ENCODE data around the gene TBX4.

Gene TBX4

DNA sequence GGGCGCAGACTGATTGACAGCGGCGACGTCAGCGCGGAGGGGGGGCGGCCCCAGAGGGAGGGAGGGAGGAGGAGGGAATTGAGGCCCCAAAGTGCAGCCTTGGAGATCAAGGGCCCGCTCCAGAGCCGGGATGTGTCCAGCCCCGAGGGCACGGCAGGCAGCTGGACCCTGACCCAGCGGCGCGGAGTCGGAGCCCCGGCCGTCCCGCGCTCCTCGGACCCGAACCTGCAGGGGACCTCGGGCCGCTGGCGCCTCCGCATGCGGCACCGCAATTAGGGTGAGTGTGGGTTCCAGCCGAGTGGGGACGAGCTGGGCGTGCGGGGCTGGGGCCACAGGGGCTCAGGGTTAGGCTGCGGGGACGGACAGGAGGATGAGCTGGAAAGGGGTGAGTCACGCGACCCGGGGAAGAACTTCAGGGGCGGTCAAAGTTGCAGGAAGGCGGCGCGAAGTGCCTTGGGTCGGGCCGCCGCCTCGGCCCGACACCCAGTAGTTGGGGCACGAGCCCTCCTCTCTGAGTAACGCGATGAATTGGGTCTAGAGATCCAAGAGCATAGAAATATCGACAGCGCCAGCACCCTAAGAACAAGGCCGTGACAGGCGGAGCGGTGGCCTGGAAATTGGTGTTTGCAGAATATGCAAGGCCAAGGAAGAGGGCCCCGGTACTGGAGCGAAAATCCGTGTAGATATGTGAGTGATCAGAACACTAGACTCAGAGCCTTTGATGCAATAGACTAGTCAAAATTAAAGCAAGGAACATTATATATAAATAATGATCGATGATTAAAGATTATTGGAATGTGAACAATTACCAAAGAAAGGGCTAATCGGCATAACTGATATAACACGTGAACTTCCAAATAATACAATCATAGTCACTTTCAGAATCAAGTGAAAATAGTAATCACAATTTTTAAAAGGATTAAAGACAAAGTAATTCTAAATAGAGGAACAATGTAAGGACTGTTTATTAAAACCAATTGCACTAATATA lies at the start of gene TBX4:
Gene TBX4, plus strand, starts transcription at position 122 of the 990 bp plus-strand sequence. CDS start 4,069 bp downstream, outside the sequence.
- peaks cover 46% of the 10 kb centered on the region in 2 donors for H3K27me3 ChIP-seq (ENCODE audit: control insufficient read depth in 2 of 2, insufficient read depth in 2 of 2, low read length in 2 of 2)

DNA sequence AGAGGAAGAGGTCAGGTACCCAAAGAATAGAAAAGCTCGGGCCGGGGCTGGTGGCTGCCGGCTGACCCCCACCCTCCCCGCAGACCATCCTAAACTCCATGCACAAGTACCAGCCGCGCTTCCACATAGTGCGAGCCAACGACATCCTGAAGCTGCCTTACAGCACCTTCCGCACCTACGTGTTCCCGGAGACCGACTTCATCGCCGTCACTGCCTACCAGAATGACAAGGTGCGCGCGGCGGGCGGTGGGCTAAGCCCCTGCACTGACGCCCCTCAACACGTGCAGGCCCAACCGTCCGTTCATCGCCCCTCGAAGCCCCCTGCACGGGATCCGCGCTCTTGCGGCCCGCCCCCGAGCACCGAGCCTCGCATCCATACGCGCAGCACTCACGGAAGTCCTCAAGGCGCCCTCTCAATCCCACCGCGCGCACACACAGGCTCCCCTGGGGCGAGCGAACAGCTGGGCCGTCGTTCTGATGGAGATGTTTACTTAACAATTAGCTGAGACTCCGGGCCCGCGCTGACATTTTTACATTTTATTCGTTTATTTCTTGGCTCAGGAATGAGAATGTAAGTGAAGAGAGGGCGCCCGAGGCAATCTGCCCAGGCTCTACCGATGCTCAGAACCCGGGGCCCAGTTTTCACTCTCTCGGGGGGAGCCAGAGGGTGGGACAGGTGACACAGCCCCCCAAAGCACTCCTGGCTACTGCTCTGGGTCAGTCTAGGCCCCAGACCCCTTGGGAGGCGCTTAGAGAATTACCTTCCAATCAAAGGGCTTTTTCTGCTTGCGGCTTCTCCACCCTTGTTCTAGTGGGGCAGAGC lies 49.0 kb upstream of the TBX4 start:
- Histone ChIP-seq H3K4me3 (ENCODE audit: low read length in 2 of 2) (peak overlapping the region; percentile 19 to 51), H3K27ac (ENCODE audit: low read depth in 2 of 2, low read length in 2 of 2) (peak overlapping the region; percentile 7 to 59), H3K9ac (ENCODE audit: low read depth in 1 of 2, low read length in 2 of 2) (no peak overlapping the region), H3K36me3 (ENCODE audit: control insufficient read depth in 2 of 2, insufficient read depth in 2 of 2, low read length in 2 of 2) (no peaks in the 10 kb centered on the region), H3K4me1 (ENCODE audit: control insufficient read depth in 2 of 2, insufficient read depth in 2 of 2, low read length in 2 of 2) (peaks cover 5 to 9% of the 10 kb centered on the region in 2 donors), H3K9me3 (ENCODE audit: control insufficient read depth in 2 of 2, low read length in 2 of 2) (no peaks in the 10 kb centered on the region), H3K27me3 (ENCODE audit: control insufficient read depth in 2 of 2, insufficient read depth in 2 of 2, low read length in 2 of 2) (peaks cover 69 to 79% of the 10 kb centered on the region in 2 donors)

More for the DNA sequence above, at the start of gene TBX4:
- Histone ChIP-seq H3K4me1 (ENCODE audit: control insufficient read depth in 2 of 2, insufficient read depth in 2 of 2, low read length in 2 of 2) (peaks cover 0 to 15% of the 10 kb centered on the region in 2 donors), H3K27ac (ENCODE audit: low read depth in 2 of 2, low read length in 2 of 2) (no peak within 1 kb of the TSS), H3K9ac (ENCODE audit: low read depth in 1 of 2, low read length in 2 of 2) (no peak within 1 kb of the TSS), H3K4me3 (ENCODE audit: low read length in 2 of 2) (no peak within 1 kb of the TSS), H3K36me3 (ENCODE audit: control insufficient read depth in 2 of 2, insufficient read depth in 2 of 2, low read length in 2 of 2) (no peaks in the 10 kb centered on the region), H3K9me3 (ENCODE audit: control insufficient read depth in 2 of 2, low read length in 2 of 2) (no peaks in the 10 kb centered on the region)

DNA sequence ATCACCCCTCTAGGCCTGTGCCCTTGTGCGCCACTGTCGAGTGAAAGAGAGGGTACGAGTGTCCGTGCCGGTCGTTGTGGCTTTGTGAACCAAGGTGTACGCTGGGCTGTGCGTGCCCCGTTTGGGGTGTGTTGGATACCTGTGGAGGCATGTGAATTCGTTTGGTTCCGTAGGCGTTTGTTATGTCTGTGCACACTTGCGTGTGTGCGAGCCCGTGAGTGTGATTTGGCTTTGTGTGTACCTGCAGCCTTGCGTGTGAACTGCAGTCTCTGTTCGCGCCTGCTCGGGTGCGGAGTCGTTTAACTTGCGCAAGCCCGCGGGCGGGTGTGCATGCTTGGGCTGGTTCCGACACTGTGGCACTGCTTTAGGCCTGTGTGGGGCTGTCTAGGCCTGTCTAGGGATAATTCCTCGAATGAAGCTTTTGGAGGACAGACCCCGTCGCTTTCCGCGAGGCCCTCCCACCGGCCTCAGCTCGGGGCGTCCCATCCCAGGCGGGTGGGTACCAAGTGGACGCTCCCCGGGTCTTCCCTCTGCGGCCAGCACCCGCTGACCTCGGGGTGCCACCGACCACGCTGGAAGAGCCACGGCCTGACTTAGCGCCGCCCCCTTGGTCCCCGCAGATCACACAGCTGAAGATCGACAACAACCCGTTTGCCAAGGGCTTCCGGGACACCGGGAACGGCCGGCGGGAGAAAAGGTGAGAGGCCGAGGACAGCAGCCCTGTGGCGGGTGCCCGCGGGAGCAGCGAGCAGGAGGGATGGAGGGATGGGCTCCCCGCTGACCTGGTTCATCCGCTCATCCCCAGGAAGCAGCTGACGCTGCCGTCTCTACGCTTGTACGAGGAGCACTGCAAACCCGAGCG lies 48.2 kb upstream of the TBX4 start:
- H3K36me3 ChIP-seq (ENCODE audit: control insufficient read depth in 2 of 2, insufficient read depth in 2 of 2, low read length in 2 of 2): no peaks in the 10 kb centered on the region
- peaks cover 11 to 15% of the 10 kb centered on the region in 2 donors for H3K4me1 ChIP-seq (ENCODE audit: control insufficient read depth in 2 of 2, insufficient read depth in 2 of 2, low read length in 2 of 2)
- H3K4me3 ChIP-seq (ENCODE audit: low read length in 2 of 2): peak overlapping the region; percentile 19 to 46
- H3K9ac ChIP-seq (ENCODE audit: low read depth in 1 of 2, low read length in 2 of 2): no peak overlapping the region
- H3K27ac ChIP-seq (ENCODE audit: low read depth in 2 of 2, low read length in 2 of 2): peak overlapping the region in 1 of 2 donors; percentile 59
- no peaks in the 10 kb centered on the region for H3K9me3 ChIP-seq (ENCODE audit: control insufficient read depth in 2 of 2, low read length in 2 of 2)
- peaks cover 68 to 79% of the 10 kb centered on the region in 2 donors for H3K27me3 ChIP-seq (ENCODE audit: control insufficient read depth in 2 of 2, insufficient read depth in 2 of 2, low read length in 2 of 2)

DNA sequence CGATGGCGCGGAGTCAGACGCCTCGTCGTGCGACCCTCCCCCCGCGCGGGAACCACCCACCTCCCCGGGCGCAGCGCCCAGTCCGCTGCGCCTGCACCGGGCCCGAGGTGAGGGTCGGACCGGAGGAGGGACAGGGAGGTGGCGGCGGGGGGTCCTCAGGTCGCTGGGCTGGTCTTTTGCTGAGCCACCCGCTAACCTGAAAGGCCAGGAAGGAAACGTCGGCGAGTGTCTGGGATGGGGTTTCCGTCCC lies 47.6 kb upstream of the TBX4 start:
- Histone ChIP-seq H3K27me3 (ENCODE audit: control insufficient read depth in 2 of 2, insufficient read depth in 2 of 2, low read length in 2 of 2) (peaks cover 67 to 79% of the 10 kb centered on the region in 2 donors), H3K4me3 (ENCODE audit: low read length in 2 of 2) (peak overlapping the region in 1 of 2 donors; percentile 23), H3K4me1 (ENCODE audit: control insufficient read depth in 2 of 2, insufficient read depth in 2 of 2, low read length in 2 of 2) (peaks cover 12% of the 10 kb centered on the region in 2 donors), H3K27ac (ENCODE audit: low read depth in 2 of 2, low read length in 2 of 2) (peak overlapping the region in 1 of 2 donors; percentile 59), H3K9me3 (ENCODE audit: control insufficient read depth in 2 of 2, low read length in 2 of 2) (no peaks in the 10 kb centered on the region), H3K9ac (ENCODE audit: low read depth in 1 of 2, low read length in 2 of 2) (no peak overlapping the region), H3K36me3 (ENCODE audit: control insufficient read depth in 2 of 2, insufficient read depth in 2 of 2, low read length in 2 of 2) (no peaks in the 10 kb centered on the region)

DNA sequence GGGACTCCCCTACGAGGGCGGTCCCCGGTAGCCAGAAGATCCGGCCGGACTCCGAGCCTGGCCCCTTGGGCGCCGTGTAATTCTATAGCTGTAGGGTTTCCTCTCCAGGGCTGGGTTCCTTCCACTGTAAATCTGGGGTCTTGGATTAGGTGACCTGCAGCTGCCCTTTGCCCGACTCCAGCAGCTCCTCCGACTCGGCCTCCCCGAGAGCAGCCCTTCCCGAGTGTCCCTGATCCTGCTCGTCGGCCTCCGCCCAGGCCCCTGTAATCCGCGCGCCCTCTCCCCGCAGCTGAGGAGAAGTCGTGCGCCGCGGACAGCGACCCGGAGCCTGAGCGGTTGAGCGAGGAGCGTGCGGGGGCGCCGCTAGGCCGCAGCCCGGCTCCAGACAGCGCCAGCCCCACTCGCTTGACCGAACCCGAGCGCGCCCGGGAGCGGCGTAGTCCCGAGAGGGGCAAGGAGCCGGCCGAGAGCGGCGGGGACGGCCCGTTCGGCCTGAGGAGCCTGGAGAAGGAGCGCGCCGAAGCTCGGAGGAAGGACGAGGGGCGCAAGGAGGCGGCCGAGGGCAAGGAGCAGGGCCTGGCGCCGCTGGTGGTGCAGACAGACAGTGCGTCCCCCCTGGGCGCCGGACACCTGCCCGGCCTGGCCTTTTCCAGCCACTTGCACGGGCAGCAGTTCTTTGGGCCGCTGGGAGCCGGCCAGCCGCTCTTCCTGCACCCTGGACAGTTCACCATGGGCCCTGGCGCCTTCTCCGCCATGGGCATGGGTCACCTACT lies 47.1 kb upstream of the TBX4 start:
- Histone ChIP-seq H3K4me1 (ENCODE audit: control insufficient read depth in 2 of 2, insufficient read depth in 2 of 2, low read length in 2 of 2) (peaks cover 12 to 15% of the 10 kb centered on the region in 2 donors), H3K36me3 (ENCODE audit: control insufficient read depth in 2 of 2, insufficient read depth in 2 of 2, low read length in 2 of 2) (no peaks in the 10 kb centered on the region), H3K27me3 (ENCODE audit: control insufficient read depth in 2 of 2, insufficient read depth in 2 of 2, low read length in 2 of 2) (peaks cover 70 to 83% of the 10 kb centered on the region in 2 donors), H3K9me3 (ENCODE audit: control insufficient read depth in 2 of 2, low read length in 2 of 2) (no peaks in the 10 kb centered on the region), H3K27ac (ENCODE audit: low read depth in 2 of 2, low read length in 2 of 2) (peak overlapping the region in 1 of 2 donors; percentile 59), H3K9ac (ENCODE audit: low read depth in 1 of 2, low read length in 2 of 2) (no peak overlapping the region), H3K4me3 (ENCODE audit: low read length in 2 of 2) (no peak overlapping the region)

DNA sequence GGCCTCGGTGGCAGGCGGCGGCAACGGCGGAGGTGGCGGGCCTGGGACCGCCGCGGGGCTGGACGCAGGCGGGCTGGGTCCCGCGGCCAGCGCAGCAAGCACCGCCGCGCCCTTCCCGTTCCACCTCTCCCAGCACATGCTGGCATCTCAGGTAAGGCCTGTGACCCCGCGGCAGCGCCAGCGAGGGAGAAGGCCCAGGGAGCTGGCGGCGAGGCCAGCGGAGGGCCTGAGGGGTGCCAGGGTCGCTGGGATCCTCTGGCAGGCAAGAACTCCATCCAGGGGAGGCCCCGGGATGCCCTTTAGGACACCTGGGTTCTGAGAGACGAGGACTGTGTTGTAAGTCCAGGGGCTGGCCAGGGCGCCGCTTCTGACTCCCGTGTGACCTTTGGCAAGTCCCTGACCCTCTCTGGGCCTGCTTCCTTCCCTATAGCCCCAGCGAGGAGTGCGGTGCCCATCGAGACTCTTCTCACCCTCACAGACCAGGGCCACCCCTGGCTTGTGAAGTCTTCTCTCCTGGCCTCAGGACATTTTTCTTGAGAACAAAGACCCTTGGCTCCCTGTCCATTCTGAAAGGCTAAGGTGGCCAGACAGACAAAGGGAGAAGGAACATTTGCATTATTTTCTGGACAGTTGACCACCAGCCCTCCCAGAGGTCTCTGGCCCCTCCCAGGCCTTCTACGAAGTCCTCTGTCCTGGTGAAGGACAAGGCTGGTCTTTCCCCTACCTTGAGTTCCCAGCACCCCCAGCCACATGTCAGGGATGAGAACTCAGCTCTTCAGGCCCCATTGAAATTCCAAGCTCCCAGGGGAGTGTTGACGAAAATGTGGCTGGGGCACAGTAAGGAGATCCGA lies 46.3 kb upstream of the TBX4 start:
- H3K4me3 ChIP-seq (ENCODE audit: low read length in 2 of 2): no peak overlapping the region
- peaks cover 19 to 20% of the 10 kb centered on the region in 2 donors for H3K4me1 ChIP-seq (ENCODE audit: control insufficient read depth in 2 of 2, insufficient read depth in 2 of 2, low read length in 2 of 2)
- H3K27ac ChIP-seq (ENCODE audit: low read depth in 2 of 2, low read length in 2 of 2): peak overlapping the region in 1 of 2 donors; percentile 59
- H3K9ac ChIP-seq (ENCODE audit: low read depth in 1 of 2, low read length in 2 of 2): peak overlapping the region in 1 of 2 donors; percentile 5
- no peaks in the 10 kb centered on the region for H3K36me3 ChIP-seq (ENCODE audit: control insufficient read depth in 2 of 2, insufficient read depth in 2 of 2, low read length in 2 of 2)
- H3K9me3 ChIP-seq (ENCODE audit: control insufficient read depth in 2 of 2, low read length in 2 of 2): no peaks in the 10 kb centered on the region
- peaks cover 71 to 87% of the 10 kb centered on the region in 2 donors for H3K27me3 ChIP-seq (ENCODE audit: control insufficient read depth in 2 of 2, insufficient read depth in 2 of 2, low read length in 2 of 2)

DNA sequence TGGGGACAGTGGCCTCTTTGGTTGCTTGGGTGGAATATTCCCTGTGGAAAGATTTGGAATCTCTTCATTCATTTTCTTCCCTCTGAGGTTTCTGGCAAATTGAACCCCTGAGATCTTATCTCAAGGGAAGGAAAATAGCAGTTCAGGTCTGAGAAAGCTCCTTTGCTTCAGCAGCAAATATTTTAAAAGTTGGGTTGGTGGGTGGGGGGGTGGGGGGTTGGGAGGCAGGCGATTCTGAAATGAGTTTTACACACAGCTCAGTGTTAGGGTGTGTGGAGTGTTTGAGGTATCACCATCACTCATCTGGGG lies 45.7 kb upstream of the TBX4 start:
- H3K36me3 ChIP-seq (ENCODE audit: control insufficient read depth in 2 of 2, insufficient read depth in 2 of 2, low read length in 2 of 2): no peaks in the 10 kb centered on the region
- peaks cover 23 to 25% of the 10 kb centered on the region in 2 donors for H3K4me1 ChIP-seq (ENCODE audit: control insufficient read depth in 2 of 2, insufficient read depth in 2 of 2, low read length in 2 of 2)
- no peak overlapping the region for H3K9ac ChIP-seq (ENCODE audit: low read depth in 1 of 2, low read length in 2 of 2)
- H3K4me3 ChIP-seq (ENCODE audit: low read length in 2 of 2): no peak overlapping the region
- H3K27me3 ChIP-seq (ENCODE audit: control insufficient read depth in 2 of 2, insufficient read depth in 2 of 2, low read length in 2 of 2): peaks cover 65 to 85% of the 10 kb centered on the region in 2 donors
- H3K27ac ChIP-seq (ENCODE audit: low read depth in 2 of 2, low read length in 2 of 2): no peak overlapping the region
- H3K9me3 ChIP-seq (ENCODE audit: control insufficient read depth in 2 of 2, low read length in 2 of 2): no peaks in the 10 kb centered on the region

DNA sequence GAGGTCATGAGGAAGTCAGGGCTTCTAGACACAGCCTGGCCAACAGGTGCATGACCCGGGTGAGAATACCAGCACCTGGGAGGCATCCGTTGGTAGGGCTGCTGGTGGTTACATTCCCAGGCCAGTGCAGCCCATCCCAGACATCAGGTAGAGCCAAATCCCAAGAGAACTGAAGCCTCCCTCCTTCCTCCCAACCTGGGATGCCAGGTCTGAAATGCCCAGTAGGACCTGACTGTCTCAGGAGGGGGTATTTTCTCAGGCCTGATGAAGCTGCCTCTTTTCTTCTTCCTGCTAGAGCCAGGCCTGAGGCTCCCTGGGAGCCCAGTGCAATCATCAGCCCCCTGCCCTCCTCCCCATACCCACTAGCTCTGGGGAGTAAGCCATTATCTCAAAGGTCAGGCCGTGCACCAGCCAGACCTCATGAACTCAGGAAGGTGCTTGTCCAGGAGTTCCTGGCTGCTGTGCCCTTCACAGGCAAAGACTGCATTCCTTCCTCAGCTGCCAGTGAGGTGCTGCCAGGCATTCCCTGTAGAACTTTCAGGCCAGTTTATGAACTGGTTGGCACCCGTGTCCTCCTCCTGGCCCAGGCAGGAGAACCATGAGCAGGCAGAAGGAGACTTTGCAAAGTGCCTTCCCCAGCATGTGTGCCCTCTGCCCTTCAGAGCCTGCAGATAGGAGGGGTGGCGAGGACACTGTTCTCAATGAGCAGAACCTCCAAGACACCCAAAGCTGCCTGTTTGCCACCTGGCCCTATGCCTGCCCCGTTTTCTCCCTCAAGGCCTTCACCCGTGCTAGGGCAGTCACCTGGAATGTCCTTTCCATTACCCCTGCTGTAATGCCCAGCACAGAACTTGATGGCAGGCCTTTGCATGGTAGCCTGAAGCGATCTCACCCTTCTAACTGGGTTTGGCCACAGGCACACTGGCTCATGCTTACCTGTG lies 45.0 kb upstream of the TBX4 start:
- Histone ChIP-seq H3K9me3 (ENCODE audit: control insufficient read depth in 2 of 2, low read length in 2 of 2) (no peaks in the 10 kb centered on the region), H3K4me1 (ENCODE audit: control insufficient read depth in 2 of 2, insufficient read depth in 2 of 2, low read length in 2 of 2) (peaks cover 26 to 30% of the 10 kb centered on the region in 2 donors), H3K4me3 (ENCODE audit: low read length in 2 of 2) (no peak overlapping the region), H3K27me3 (ENCODE audit: control insufficient read depth in 2 of 2, insufficient read depth in 2 of 2, low read length in 2 of 2) (peaks cover 60 to 80% of the 10 kb centered on the region in 2 donors), H3K9ac (ENCODE audit: low read depth in 1 of 2, low read length in 2 of 2) (no peak overlapping the region), H3K27ac (ENCODE audit: low read depth in 2 of 2, low read length in 2 of 2) (peak overlapping the region in 1 of 2 donors; percentile 1), H3K36me3 (ENCODE audit: control insufficient read depth in 2 of 2, insufficient read depth in 2 of 2, low read length in 2 of 2) (no peaks in the 10 kb centered on the region)

Data from mucosa of rectum (tissue), 2 donors.